Retinal pigment epithelial cell (primary cell): ENCODE measurements around the gene CXCL1.

Source experiments
- DNase-seq: peaks from one replicate; pipeline ENCODE4 v3.0.0-alpha.2; 2010; ENCODE audit warnings: low read depth
- H3K4me3 ChIP-seq: 2 replicates; pipeline ENCODE4 v1.5.1; 2011; ENCODE audit warnings: mild to moderate bottlenecking, low read length, control low read depth, moderate library complexity
- CTCF ChIP-seq: conservative IDR thresholded peaks from 2 replicates; pipeline ENCODE4 v1.5.1; 2011; ENCODE audit warnings: low read depth, low read length, control low read depth, inconsistent platforms

CXCL1 gene

DNA sequence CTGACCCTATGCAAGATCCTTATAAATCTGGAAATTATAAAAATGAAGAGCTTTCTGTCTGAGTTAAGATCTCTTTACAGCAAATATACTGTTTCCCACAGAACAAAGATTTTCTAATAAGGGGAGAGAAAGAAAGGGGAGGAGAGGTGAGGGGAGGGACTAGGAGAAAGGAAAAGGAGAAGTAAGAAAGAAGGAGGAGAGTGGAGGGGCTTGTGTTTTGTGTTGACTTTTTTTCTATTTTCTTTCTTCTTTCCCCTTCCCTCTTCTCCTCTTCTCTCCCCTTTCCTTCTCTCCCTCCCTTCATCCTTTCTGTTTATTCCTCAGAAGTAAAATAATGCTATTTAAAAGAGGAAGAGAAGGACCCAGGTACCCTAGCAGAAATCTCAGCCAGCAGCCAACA, 26.5 kb upstream of the CXCL1 start:
- no peak for DNase-seq
- no peak overlapping the region for H3K4me3 ChIP-seq
- TF ChIP-seq CTCF: no peak

GRCh38 chr4:73843369-73843768, 25.8 kb upstream of the CXCL1 start:
- no peak for TF ChIP-seq CTCF
- DNase-seq: no peak
- no peak overlapping the region for H3K4me3 ChIP-seq

GRCh38 chr4:73844345-73844744, 24.8 kb upstream of the CXCL1 start:
- DNase-seq: no peak
- no peak for TF ChIP-seq CTCF

GRCh38 chr4:73844806-73845205, 24.4 kb upstream of the CXCL1 start:
- no peak overlapping the region for H3K4me3 ChIP-seq
- no peak for TF ChIP-seq CTCF

More at GRCh38 chr4:73844345-73844744, 24.8 kb upstream of the CXCL1 start:
- no peak overlapping the region for H3K4me3 ChIP-seq

DNA sequence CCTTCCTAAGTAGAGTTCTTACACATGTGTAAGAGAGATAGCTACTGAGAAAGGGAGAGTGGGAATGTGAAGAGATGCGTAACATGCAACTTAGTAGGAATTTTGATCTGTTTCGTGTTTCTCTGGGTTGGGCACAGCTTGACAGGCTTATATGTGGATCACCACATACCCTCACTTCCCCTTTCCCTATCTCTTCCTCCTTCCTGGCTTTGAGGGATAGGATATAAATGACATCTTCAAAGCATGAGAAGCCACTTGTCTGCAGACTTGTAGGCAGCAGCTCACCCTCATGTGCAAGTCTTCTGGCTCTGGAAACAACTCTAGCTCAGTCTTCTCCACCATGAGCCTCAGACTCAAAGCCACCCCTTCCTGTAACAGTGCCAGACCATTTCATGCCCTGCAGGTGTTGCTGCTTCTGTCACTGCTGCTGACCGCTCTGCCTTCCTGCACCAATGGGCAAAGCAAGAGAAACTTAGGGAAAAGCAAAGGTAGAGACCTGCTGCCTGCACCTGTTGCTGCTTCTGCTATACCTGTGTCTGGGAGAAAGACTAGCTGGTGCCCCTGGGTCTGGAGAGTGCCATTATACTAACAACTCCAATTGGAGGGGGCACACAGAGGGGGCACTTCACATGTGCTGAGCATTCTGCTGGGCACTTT, 21.5 kb upstream of the CXCL1 start:
- TF ChIP-seq CTCF: no peak
- H3K4me3 ChIP-seq: no peak overlapping the region
- no peak for DNase-seq

More at GRCh38 chr4:73844806-73845205, 24.4 kb upstream of the CXCL1 start:
- DNase-seq: no peak

- no peak for TF ChIP-seq CTCF
- no peak overlapping the region for H3K4me3 ChIP-seq
Measured at GRCh38 chr4:73848183-73848777, 20.9 kb upstream of the CXCL1 start.

More at GRCh38 chr4:73848183-73848777, 20.9 kb upstream of the CXCL1 start:
- no peak for DNase-seq
